PC-3 (cell line): ENCODE data around the gene ABCC3. TPM values are rescaled to one million over a fixed set of nuclear protein-coding genes. Genes with fewer than 3 reads are reported as not detected.
A peak's percentile ranks its signal among the peaks of the same experiment; 100 is the strongest.

Experiments
- ATAC-seq: fragments of 200-7000 bp; cut with Tn5 transposase; 2 replicates; pipeline ENCODE4 v1.9.1; 2020; ENCODE audit warnings: mild to moderate bottlenecking, moderate library complexity
- BruUV-seq: library from RNA; stranded (reverse); fragments of 400-500 nt; replicated peaks from 2 replicates; lab custom pipeline; 2021; lab: Mats Ljungman, UMichigan
- CTCF ChIA-PET: fragments of 300-600 bp; sonication (Branson Sonifier 250); formaldehyde crosslinking; loops from one replicate; lab custom pipeline; 2022; ENCODE audit warnings: antibody characterized with exemption; lab: Charles Lee
- POLR2A ChIA-PET: fragments of 300-600 bp; sonication (Branson Sonifier 250); formaldehyde crosslinking; loops from one replicate; lab custom pipeline; 2022; ENCODE audit warnings: antibody characterized with exemption; ENCODE audit not compliant: unreplicated experiment; lab: Charles Lee
- DNase-seq: peaks from one replicate; pipeline ENCODE4 v3.0.0-alpha.2; 2015
- H2AFZ ChIP-seq: fragments of 300-600 bp; sonication (generic); 2 replicates; pipeline ENCODE4 v1.6.0; 2016; ENCODE audit warnings: antibody characterized with exemption, low read length
- H3F3A ChIP-seq: fragments of 300-600 bp; sonication (generic); one replicate; pipeline ENCODE4 v1.6.0; 2017; ENCODE audit warnings: antibody characterized with exemption, low read length, control low read depth, mild to moderate bottlenecking; ENCODE audit not compliant: unreplicated experiment
- H3K27ac ChIP-seq: fragments of 300-600 bp; sonication (generic); 2 replicates; pipeline ENCODE4 v1.5.1; 2016; ENCODE audit warnings: mild to moderate bottlenecking, low read length
- H3K27me3 ChIP-seq: fragments of 300-600 bp; sonication (generic); 2 replicates; pipeline ENCODE4 v1.6.1; 2016; ENCODE audit warnings: low read length, mixed read lengths
- H3K36me3 ChIP-seq: fragments of 300-600 bp; sonication (generic); 2 replicates; pipeline ENCODE4 v1.6.1; 2016; ENCODE audit warnings: low read depth, mixed run types, low read length, mixed read lengths
- H3K4me1 ChIP-seq: fragments of 300-600 bp; sonication (generic); 2 replicates; pipeline ENCODE4 v1.5.1; 2016; ENCODE audit warnings: low read length; ENCODE audit not compliant: insufficient read depth
- H3K4me2 ChIP-seq: fragments of 300-600 bp; sonication (generic); 2 replicates; pipeline ENCODE4 v1.6.0; 2016; ENCODE audit warnings: low read length
- H3K4me3 ChIP-seq: fragments of 300-600 bp; sonication (generic); 2 replicates; pipeline ENCODE4 v1.5.1; 2016; ENCODE audit warnings: mild to moderate bottlenecking, low read length, mixed read lengths
- H3K79me2 ChIP-seq: fragments of 300-600 bp; sonication (generic); 2 replicates; pipeline ENCODE4 v1.6.1; 2017; ENCODE audit warnings: low read length, mixed read lengths
- H3K9ac ChIP-seq: fragments of 300-600 bp; sonication (generic); 2 replicates; pipeline ENCODE4 v1.6.0; 2016; ENCODE audit warnings: mild to moderate bottlenecking, low read length
- H3K9me2 ChIP-seq: fragments of 300-600 bp; sonication (generic); replicated peaks from 2 replicates; pipeline ENCODE4 v1.6.1; 2016; ENCODE audit warnings: mixed run types, low read length, mixed read lengths
- H3K9me3 ChIP-seq: fragments of 300-600 bp; sonication (generic); 2 replicates; pipeline ENCODE4 v1.6.1; 2016; ENCODE audit warnings: low read length, mixed read lengths
- H4K20me1 ChIP-seq: fragments of 300-600 bp; sonication (generic); 2 replicates; pipeline ENCODE4 v1.6.1; 2016; ENCODE audit warnings: low read length, mixed read lengths
- CTCF ChIP-seq: fragments of 300-600 bp; sonication (generic); conservative IDR thresholded peaks from 2 replicates; pipeline ENCODE4 v1.5.1; 2017; ENCODE audit warnings: antibody characterized with exemption, low read depth, mild to moderate bottlenecking, low read length
- EZH2 ChIP-seq: fragments of 300-600 bp; sonication (generic); IDR thresholded peaks from one replicate; pipeline ENCODE4 v1.6.1; 2017; ENCODE audit warnings: antibody characterized with exemption, mild to moderate bottlenecking, low read length; ENCODE audit not compliant: unreplicated experiment
- EZH2phosphoT487 ChIP-seq: fragments of 300-600 bp; sonication (generic); IDR thresholded peaks from 2 replicates; pipeline ENCODE4 v1.6.1; 2018; ENCODE audit warnings: mild to moderate bottlenecking, antibody characterized with exemption, low read length, borderline replicate concordance
- intact Hi-C: fragments of 100-400 bp; cut with micrococcal nuclease; formaldehyde crosslinking; loops from 2 replicates; pipeline ENCODE4 v1.9.0; 2023
- total RNA-seq: library from RNA; depleted of rRNA; stranded (reverse); fragments of >200 nt; gene quantifications from 2 replicates; pipeline ENCODE4 v1.2.3, GENCODE V29; 2014

The ABCC3 gene
- total RNA-seq, 1 experiment from 2014 or later, result 50.2 TPM

- Histone ChIP-seq H3K4me3 (no peak overlapping the region), H3K27me3 (no peaks in the 10 kb centered on the region), H4K20me1 (peaks cover 8% of the 10 kb centered on the region), H3K27ac (no peak overlapping the region), H3K9me2 (no peaks in the 10 kb centered on the region), H3K36me3 (no peaks in the 10 kb centered on the region), H3K4me1 (peaks cover 4% of the 10 kb centered on the region), H3K79me2 (peaks cover 16% of the 10 kb centered on the region), H3K9me3 (no peaks in the 10 kb centered on the region), H3F3A (no peaks in the 10 kb centered on the region), H2AFZ (no peak overlapping the region), H3K9ac (no peak overlapping the region), H3K4me2 (no peak overlapping the region)
- TF ChIP-seq EZH2phosphoT487 (no peak), EZH2 (no peak), CTCF (no peak)
- intact Hi-C loops, result no loop called here
- BruUV-seq, result no TSS peak
- no peak for ATAC-seq
- ChIA-PET CTCF (no interaction called here), POLR2A (no interaction called here)
- DNase-seq, result no peak
These were observed 80.8 kb downstream of the ABCC3 start for GRCh38 chr17:50715471-50715870.

GRCh38 chr17:50719144-50719923 is 84.7 kb downstream of the ABCC3 start, which contains the start of gene LUC7L3:
Gene LUC7L3, plus strand, starts transcription at chr17:50719603. Its CDS starts 130 bp downstream, at chr17:50719733.
- ATAC-seq (peak; percentile 92), DNase-seq (peak; percentile 98)
- Histone ChIP-seq H3K4me3 (peak within 1 kb of the TSS; percentile 91), H4K20me1 (peaks cover 47% of the 10 kb centered on the region), H3K27me3 (no peaks in the 10 kb centered on the region), H3K4me2 (peak within 1 kb of the TSS; percentile 91), H3K36me3 (peaks cover 4% of the 10 kb centered on the region; the same call in 1 of the 2 replicates), H2AFZ (peak within 1 kb of the TSS; percentile 84), H3K27ac (peak within 1 kb of the TSS; percentile 84), H3K79me2 (peaks cover 55% of the 10 kb centered on the region), H3K9me3 (no peaks in the 10 kb centered on the region), H3K4me1 (peaks cover 25% of the 10 kb centered on the region), H3K9ac (peak within 1 kb of the TSS; percentile 97), H3K9me2 (no peaks in the 10 kb centered on the region), H3F3A (no peaks in the 10 kb centered on the region)
- ChIA-PET POLR2A (interaction anchor here (0.6 to 1.0 kb wide), 4 partner anchors 11 to 160 kb away, joined by 3 to 8 read pairs (median 3); no protein-coding TSS in a partner anchor), CTCF (no interaction called here)
- intact Hi-C loops, result loop anchor here (1.0 kb wide), 1 partner anchor 11 kb away; no protein-coding TSS in a partner anchor
- TF ChIP-seq EZH2phosphoT487 (no peak), EZH2 (no peak), CTCF (no peak)
- TSS peak; percentile 99 for BruUV-seq
